DMS153 (cell line): Measurements from ENCODE around the gene WIZ.

Experiments
- DNase-seq: peaks from one replicate; lab custom pipeline; 2025; lab: John Stamatoyannopoulos, UW

WIZ gene

GRCh38 chr19:15443838-15444237 is 5.9 kb downstream of the WIZ start:
- no peak for DNase-seq

DNA sequence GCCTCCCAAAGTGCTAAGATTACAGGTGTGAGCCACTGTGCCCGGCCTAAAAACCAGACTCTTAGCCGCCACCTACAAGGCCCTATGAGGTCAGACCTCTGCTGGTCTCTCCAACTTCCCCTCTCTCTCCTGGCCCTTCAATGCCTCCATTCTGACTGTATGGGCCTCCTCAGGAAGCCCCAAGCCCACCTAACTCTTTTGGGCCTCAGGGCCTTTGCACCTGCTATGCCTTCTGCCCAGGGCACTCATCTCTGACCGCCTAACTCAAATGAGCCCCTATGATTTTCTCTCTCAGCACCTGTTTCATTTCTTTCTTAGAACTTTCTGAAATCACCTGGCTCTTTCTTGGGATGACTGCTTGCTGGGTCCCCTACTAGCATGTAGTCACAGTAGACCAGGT is 6.4 kb downstream of the WIZ start:
- DNase-seq: no peak

GRCh38 chr19:15442142-15442920 is 7.4 kb downstream of the WIZ start:
- no peak for DNase-seq

DNA sequence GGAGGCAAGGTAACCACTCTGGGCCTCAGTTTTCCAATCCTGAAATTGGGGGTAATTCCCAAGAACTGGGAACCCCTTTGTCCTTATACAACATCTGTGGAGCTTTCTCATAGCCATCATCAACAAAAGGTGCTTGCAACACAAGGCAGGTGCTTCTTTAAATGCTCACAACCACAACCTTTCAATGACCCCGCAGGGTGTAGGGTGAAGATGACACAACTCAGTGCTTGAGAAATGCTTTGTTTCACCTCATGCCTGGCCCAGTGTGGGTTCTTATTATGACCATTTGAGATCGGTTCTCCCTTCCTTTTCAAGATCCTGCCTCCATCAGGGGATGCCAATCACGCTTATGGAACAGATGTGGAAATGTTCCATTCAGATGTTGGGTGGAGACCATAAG is 8.4 kb downstream of the WIZ start:
- DNase-seq: no peak

GRCh38 chr19:15439821-15440641 is 9.7 kb downstream of the WIZ start:
- DNase-seq: no peak

- no peak for DNase-seq
Measured at GRCh38 chr19:15439078-15439799, 10.5 kb downstream of the WIZ start.

DNA sequence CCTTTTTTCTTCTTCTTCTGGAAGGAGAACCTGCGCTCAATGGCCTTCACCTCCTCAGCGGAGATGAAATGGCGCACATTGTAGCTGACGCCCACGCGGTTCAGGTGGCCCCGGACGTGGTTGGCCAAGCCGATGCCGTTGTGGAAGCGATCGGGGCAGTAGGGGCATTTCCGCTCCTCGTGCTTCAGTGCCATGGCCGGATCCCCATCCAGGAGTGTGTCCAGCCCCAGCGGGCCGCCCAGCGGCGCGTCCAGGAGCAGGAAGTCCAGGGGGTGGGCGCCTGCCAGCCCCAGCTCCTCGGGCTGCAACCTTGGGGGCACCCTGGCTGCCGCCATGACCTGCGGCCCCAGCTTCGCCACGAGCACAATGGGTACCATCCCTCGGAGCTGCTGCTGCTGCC is 11.2 kb downstream of the WIZ start:
- DNase-seq: no peak

GRCh38 chr19:15438124-15438496 is 11.6 kb downstream of the WIZ start:
- no peak for DNase-seq

DNA sequence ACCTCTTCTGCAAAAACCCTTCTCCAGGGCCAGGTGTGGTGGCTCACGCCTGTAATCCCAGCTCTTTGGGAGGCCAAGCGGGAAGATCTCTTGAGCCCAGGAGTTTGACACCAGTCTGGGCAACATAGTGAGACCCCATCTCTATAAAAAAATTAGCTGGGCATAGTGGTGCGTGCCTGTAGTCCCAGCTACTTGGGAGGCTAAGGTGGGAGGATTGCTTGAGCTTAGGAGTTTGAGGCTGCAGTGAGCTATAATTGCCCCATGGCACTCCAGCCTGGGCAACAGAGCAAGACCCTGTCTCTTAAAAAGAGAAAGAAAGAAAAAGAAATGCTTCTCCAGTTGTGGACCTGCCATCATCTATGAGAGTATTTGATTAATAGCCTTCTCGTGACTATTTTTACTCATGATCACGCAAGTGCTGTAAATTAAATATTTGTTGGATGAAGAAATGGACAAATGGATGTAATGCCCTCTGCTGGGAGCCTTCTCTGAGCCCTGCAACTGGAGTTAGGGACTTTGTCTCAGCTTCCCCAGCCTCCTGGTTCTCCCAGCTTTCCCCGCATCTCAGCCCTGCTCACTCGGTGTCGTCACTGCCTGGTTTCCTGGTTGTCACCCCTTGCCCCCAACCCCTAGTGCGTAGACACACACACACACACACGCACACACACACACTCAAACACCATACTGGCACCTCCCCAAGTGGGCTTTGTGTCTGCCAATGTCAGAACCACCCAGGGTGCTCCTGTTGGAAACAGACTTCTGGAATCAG is 12.2 kb downstream of the WIZ start:
- no peak for DNase-seq

GRCh38 chr19:15436826-15437110 is 13.0 kb downstream of the WIZ start:
- DNase-seq: no peak

- DNase-seq: no peak
Measured at GRCh38 chr19:15436012-15436825, 13.5 kb downstream of the WIZ start.

GRCh38 chr19:15433519-15434069 is 16.2 kb downstream of the WIZ start:
- no peak for DNase-seq

- peak; percentile 77 for DNase-seq
Measured at GRCh38 chr19:15432629-15433518, 16.9 kb downstream of the WIZ start.

GRCh38 chr19:15432018-15432494 is 17.7 kb downstream of the WIZ start:
- no peak for DNase-seq

- DNase-seq: no peak
Measured at GRCh38 chr19:15431396-15432017, 18.2 kb downstream of the WIZ start.

- DNase-seq: no peak
Measured at GRCh38 chr19:15430526-15431120, 19.1 kb downstream of the WIZ start.

- no peak for DNase-seq
Measured at GRCh38 chr19:15429825-15430467, 19.8 kb downstream of the WIZ start.
